Skeletal muscle satellite cell (primary cell): ENCODE measurements around the gene CDK18.

Experiments
- H3K27me3 ChIP-seq: 2 replicates; pipeline ENCODE4 v1.7.0; 2013; ENCODE audit warnings: low read length; ENCODE audit not compliant: control insufficient read depth, insufficient read depth
- H3K36me3 ChIP-seq: 2 replicates; pipeline ENCODE4 v1.7.0; 2013; ENCODE audit warnings: mild to moderate bottlenecking, control low read depth, low read length; ENCODE audit not compliant: insufficient read depth
- H3K4me1 ChIP-seq: 2 replicates; pipeline ENCODE4 v1.7.0; 2013; ENCODE audit warnings: low read length; ENCODE audit not compliant: control insufficient read depth, insufficient read depth
- H3K4me2 ChIP-seq: 2 replicates; pipeline ENCODE4 v1.7.0; 2013; ENCODE audit warnings: mild to moderate bottlenecking, low read length
- H3K4me3 ChIP-seq: 2 replicates; pipeline ENCODE4 v1.7.0; 2013; ENCODE audit warnings: low read length
- H3K9ac ChIP-seq: 2 replicates; pipeline ENCODE4 v1.7.0; 2013; ENCODE audit warnings: mild to moderate bottlenecking, low read depth, low read length, moderate library complexity
- H3K9me3 ChIP-seq: replicated peaks from 2 replicates; pipeline ENCODE4 v1.7.0; 2013; ENCODE audit warnings: mild to moderate bottlenecking, control low read depth, low read length

CDK18 gene

DNA sequence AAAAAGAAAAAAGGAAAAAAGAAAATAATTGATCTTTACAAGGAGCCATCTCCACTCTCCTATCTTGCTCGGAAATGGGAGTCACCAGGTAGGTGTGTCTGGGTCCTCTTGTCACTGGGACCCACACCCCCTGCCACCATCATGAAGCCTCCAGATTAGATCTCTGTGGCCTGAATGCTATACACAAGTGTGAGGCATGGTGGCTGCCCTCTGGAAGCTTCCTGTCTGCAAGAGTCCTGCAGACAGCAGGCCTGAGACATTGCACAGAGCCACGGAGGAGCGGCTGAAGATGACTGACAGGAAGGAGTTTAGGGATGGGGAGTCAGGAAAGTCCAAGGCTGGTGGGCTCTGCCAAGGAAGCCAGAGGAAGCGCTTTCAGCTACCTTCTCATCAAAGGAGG, 16.2 kb downstream of the CDK18 start:
- no peaks in the 10 kb centered on the region for H3K36me3 ChIP-seq
- no peak overlapping the region for H3K4me3 ChIP-seq
- no peaks in the 10 kb centered on the region for H3K4me1 ChIP-seq
- H3K4me2 ChIP-seq: no peak overlapping the region
- H3K9me3 ChIP-seq: no peaks in the 10 kb centered on the region
- H3K9ac ChIP-seq: no peak overlapping the region
- peaks cover 60% of the 10 kb centered on the region for H3K27me3 ChIP-seq

DNA sequence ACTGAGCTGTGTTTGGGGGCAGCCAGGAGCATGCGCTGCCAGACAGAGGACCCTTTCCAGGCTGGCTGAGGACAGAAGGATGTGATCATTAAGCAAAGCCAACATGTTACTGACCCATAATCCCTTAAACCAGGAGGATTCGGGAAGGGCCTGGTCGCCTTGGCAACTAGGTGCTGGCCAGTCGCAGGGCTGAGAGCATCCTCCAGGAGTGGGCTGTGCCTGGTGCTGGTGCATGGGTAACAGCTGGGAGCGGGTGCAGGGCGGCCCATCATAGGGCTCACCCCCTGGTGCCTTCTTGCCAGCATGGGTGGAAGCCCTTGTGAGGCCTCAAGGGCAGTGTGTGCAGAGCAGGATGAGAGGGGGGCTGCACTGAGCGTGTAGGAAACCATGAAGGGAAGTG, 17.2 kb downstream of the CDK18 start:
- H3K27me3 ChIP-seq: peaks cover 60% of the 10 kb centered on the region
- H3K36me3 ChIP-seq: no peaks in the 10 kb centered on the region
- H3K4me1 ChIP-seq: no peaks in the 10 kb centered on the region
- no peak overlapping the region for H3K4me3 ChIP-seq
- H3K9ac ChIP-seq: no peak overlapping the region
- no peak overlapping the region for H3K4me2 ChIP-seq
- no peaks in the 10 kb centered on the region for H3K9me3 ChIP-seq

DNA sequence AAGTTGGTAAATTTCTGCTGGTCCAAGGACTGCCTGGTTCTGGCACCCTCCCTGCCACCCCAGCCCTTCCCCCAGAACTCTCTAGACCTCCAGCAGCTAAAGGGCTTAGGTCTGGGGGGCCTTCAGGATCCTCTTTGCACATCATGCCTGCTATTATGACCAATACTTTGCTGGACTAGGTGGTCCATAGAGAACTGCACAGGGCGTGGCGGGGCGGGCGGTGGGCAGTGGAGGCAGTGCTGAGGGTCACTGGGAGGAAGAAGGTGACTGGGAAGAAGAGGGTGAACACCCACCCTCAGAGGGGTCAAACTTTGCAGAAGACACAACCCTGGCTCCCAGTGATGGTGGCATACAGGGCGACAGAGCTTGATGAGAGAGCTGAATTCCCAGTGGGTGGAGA, 18.2 kb downstream of the CDK18 start:
- no peaks in the 10 kb centered on the region for H3K36me3 ChIP-seq
- no peaks in the 10 kb centered on the region for H3K4me1 ChIP-seq
- peaks cover 51% of the 10 kb centered on the region for H3K27me3 ChIP-seq
- H3K9me3 ChIP-seq: no peaks in the 10 kb centered on the region
- no peak overlapping the region for H3K4me3 ChIP-seq
- H3K9ac ChIP-seq: no peak overlapping the region
- H3K4me2 ChIP-seq: no peak overlapping the region

DNA sequence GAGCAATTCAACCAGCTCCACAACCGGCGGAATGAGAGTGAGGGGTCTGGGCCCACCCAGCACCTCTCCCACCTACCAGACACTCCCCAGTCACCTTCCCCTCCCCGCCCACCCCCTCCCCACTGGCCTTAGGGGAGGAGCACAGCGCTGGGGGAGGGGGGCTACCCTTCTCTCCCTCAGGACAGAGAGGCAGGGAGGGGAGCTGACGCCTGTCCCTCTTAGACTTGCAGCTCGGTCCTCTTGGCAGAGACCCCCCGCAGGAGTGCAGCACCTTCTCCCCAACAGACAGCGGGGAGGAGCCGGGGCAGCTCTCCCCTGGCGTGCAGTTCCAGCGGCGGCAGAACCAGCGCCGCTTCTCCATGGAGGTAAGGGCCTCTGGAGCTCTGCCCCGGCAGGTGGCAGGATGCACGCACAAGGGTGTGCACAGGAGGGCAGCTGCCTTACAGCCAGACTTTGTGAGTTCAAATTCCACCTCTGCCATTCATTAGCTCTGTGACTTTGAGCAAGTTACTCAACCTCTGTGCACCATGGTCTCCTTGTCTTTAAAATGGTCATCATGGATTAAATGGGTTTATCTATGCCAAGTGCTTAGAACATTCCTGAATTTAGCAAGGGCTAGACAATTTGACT, 18.9 kb downstream of the CDK18 start:
- H3K36me3 ChIP-seq: no peaks in the 10 kb centered on the region
- no peaks in the 10 kb centered on the region for H3K4me1 ChIP-seq
- no peak overlapping the region for H3K4me3 ChIP-seq
- no peaks in the 10 kb centered on the region for H3K9me3 ChIP-seq
- H3K9ac ChIP-seq: no peak overlapping the region
- no peak overlapping the region for H3K4me2 ChIP-seq
- peaks cover 45% of the 10 kb centered on the region for H3K27me3 ChIP-seq

DNA sequence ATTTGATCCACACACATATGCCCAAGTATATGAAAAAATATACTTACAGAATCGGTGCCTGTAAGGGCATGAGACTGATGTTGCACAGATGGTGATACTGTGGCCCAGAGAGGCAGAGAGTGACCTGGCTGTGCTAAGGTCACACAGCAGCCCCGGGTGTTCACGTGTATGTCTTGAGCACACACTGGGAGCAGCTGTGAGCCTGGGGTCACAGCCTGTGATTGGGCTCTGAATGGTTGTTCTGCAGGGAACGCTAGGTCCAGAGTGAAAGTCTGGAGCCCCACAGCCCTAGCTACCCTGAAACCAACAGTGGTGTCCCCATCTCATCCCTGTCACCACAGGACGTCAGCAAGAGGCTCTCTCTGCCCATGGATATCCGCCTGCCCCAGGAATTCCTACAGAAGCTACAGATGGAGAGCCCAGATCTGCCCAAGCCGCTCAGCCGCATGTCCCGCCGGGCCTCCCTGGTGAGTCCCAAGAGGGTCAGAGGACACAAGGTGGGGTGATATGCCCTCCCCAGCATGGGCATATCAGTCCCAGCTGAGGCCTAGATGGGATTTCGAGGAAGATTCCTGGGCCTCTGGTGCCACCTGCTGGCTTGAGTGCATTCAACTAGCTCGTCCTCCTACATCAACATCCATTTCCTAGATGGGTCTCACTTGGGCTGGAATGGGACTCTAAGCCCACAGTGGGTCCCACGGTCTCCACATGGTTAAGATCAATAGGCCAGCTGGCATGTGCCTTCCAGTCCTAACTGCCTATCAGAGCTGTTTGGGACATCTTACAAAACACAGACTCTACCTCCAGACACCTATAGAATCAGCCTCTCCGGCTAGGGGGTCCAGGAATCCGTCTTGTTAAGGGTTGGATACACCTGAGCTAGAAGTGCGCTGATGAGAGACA, 19.7 kb downstream of the CDK18 start:
- H3K4me3 ChIP-seq: no peak overlapping the region
- no peak overlapping the region for H3K4me2 ChIP-seq
- peaks cover 37% of the 10 kb centered on the region for H3K27me3 ChIP-seq
- H3K4me1 ChIP-seq: peaks cover 2% of the 10 kb centered on the region
- H3K36me3 ChIP-seq: no peaks in the 10 kb centered on the region
- no peak overlapping the region for H3K9ac ChIP-seq
- no peaks in the 10 kb centered on the region for H3K9me3 ChIP-seq

DNA sequence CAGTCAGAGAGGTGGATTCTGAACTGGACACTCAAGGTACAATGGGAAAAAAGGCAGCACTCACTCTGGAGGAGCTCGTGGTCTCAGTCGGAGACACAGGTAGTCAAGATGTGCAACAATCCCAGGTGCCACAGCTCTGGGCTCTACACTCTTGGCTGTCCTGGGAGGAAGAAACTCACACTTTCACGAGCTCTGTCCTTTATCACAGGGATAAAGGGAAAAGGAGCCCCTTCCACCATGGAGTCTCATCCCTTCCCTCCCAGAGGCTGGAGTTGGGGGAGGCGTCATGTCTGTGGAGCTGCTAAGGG, 20.3 kb downstream of the CDK18 start:
- no peak overlapping the region for H3K4me2 ChIP-seq
- no peak overlapping the region for H3K9ac ChIP-seq
- no peaks in the 10 kb centered on the region for H3K9me3 ChIP-seq
- peaks cover 3% of the 10 kb centered on the region for H3K4me1 ChIP-seq
- peaks cover 33% of the 10 kb centered on the region for H3K27me3 ChIP-seq
- no peak overlapping the region for H3K4me3 ChIP-seq
- no peaks in the 10 kb centered on the region for H3K36me3 ChIP-seq

DNA sequence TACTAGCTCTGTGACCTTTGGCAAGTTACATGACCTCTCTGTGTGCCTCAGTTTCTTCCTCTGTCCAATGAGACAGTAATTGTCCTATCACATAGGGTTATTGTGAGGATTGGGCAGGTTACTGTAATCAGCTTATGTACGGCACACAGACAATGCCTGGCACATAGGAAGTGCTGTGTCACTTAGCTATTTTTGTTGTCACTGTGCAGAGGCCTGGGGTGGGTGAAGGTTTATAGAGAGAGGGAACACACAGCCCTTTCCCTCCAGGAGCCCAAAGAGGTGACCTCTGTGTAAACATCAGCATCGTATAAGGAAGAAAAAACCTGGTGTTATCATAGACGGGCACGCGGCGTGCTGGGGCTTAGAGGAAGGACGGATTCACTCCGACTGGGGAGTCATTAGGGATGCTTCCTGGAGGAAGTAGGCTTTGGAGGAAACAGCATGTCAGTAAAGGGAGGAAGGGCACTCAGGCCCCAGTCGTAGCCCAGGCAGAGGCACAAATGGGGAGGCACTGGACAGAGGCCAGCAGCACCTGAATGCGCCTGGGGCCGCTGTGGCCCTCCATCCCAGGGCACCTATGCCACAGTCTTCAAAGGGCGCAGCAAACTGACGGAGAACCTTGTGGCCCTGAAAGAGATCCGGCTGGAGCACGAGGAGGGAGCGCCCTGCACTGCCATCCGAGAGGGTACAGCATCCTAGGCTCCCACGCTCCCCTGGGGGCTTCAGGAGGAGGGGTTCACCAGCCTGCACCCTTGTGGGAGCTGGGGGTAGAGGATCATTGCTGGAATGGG, 21.2 kb downstream of the CDK18 start:
- H3K36me3 ChIP-seq: no peaks in the 10 kb centered on the region
- no peak overlapping the region for H3K9ac ChIP-seq
- H3K27me3 ChIP-seq: peaks cover 36% of the 10 kb centered on the region

DNA sequence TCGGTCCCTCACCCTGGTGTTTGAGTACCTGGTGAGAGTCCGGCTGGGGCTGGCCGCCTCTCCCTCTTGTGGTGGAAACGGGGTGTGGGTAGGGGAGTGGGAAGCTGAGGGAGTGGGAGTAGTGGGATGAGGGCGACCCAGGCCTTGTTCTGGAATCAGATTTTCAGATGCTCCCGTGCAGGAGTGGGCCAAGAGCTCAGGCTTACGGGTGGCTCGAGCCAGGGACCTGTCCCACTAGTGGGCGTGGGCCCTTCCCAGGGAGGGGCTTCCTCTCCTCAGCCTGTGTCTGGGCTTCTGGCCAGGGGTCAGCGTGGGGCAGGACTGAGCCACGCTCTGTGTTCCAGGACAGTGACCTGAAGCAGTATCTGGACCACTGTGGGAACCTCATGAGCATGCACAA, 22.0 kb downstream of the CDK18 start:
- no peak overlapping the region for H3K9ac ChIP-seq
- no peak overlapping the region for H3K4me2 ChIP-seq
- H3K27me3 ChIP-seq: peaks cover 38% of the 10 kb centered on the region
- H3K36me3 ChIP-seq: no peaks in the 10 kb centered on the region
- H3K4me3 ChIP-seq: no peak overlapping the region
- H3K4me1 ChIP-seq: peaks cover 3% of the 10 kb centered on the region
- no peaks in the 10 kb centered on the region for H3K9me3 ChIP-seq

More for the DNA sequence above, 21.2 kb downstream of the CDK18 start:
- Histone ChIP-seq H3K4me3 (no peak overlapping the region), H3K4me2 (no peak overlapping the region), H3K9me3 (no peaks in the 10 kb centered on the region), H3K4me1 (peaks cover 3% of the 10 kb centered on the region)

DNA sequence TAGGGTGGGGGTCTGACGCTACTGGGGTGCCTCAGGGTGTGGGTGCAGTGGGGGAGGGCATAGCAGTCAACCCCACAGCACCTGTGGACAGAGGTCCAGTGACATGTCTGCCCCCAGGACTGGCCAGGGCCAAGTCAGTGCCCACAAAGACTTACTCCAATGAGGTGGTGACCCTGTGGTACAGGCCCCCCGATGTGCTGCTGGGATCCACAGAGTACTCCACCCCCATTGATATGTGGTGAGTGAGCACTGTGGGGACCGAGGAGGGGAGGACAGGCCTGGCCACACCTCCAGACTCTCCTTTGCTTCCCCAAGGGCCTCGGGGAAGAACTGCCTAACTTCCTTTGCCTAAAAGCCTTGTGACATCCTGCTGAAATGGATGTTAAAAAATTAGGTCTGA, 23.5 kb downstream of the CDK18 start:
- Histone ChIP-seq H3K27me3 (peaks cover 31% of the 10 kb centered on the region), H3K4me3 (no peak overlapping the region), H3K9ac (no peak overlapping the region), H3K9me3 (no peaks in the 10 kb centered on the region), H3K36me3 (no peaks in the 10 kb centered on the region), H3K4me1 (peaks cover 3% of the 10 kb centered on the region), H3K4me2 (no peak overlapping the region)

DNA sequence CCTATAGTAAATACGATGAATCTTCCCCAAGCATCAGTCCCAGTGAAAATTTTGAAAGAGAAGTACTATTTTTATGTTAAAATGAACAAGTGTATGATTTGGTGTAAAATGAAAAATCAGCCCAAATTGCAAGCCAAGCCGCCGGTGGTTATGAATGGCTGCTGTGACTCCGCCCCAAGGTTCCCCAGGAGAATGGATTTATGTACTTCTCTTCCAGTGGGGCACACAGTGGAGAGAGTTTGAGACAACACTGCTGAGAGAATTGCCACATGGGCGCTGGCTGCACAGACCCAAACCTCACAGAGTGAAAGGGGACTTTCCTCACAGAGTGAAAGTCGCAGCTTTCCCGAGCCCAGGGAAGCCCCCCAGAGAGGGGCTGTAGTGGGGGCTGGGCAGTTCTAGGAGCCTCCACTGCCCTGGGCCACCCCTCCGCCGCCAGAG, 24.0 kb downstream of the CDK18 start:
- Histone ChIP-seq H3K9ac (no peak overlapping the region), H3K27me3 (peaks cover 28% of the 10 kb centered on the region), H3K4me3 (no peak overlapping the region), H3K36me3 (no peaks in the 10 kb centered on the region), H3K4me2 (no peak overlapping the region), H3K4me1 (peaks cover 3% of the 10 kb centered on the region), H3K9me3 (no peaks in the 10 kb centered on the region)

DNA sequence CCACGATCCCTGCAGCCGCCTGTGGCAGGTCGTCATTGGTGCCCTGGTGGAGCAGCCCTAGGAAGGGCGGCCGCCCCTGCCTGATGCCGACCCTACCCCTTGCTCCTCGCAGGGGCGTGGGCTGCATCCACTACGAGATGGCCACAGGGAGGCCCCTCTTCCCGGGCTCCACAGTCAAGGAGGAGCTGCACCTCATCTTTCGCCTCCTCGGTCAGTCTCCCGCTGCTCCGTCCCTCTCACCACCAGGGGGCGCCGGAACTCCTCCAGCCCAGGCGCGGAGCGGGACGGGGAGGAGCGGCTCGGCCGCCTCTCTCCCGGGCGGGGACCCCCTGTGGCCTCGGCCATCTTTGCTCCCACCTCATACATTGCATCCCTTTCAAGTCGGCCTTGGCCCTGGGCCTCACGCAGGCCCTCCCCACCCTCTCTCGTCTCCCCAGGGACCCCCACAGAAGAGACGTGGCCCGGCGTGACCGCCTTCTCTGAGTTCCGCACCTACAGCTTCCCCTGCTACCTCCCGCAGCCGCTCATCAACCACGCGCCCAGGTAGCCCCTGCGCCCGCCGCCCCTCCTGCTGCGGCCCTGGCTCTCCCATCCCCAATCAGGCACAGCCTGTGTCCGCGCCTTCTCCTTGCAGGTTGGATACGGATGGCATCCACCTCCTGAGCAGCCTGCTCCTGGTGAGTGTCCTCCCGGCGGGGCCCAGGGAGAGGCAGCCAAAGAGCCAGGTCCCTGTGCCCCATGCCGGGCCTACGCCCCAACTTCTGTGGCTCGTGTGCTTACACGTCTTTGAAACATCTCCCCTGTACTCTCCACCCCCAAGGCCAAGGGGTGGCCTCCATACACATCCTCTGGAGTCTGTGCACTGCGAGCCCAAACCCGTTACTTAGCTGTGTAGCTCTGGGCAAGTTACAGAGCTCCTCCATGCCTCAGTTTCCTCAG, 24.7 kb downstream of the CDK18 start:
- Histone ChIP-seq H3K27me3 (peaks cover 25% of the 10 kb centered on the region), H3K9ac (no peak overlapping the region), H3K4me1 (peaks cover 3% of the 10 kb centered on the region), H3K4me2 (peak overlapping the region; percentile 80), H3K9me3 (no peaks in the 10 kb centered on the region), H3K36me3 (no peaks in the 10 kb centered on the region), H3K4me3 (no peak overlapping the region)
